NCI-H1694 treated with DMSO at 0.1 percent for 48 hours (cell line): ENCODE results near the gene CMIP.

Source experiments
- DNase-seq: peaks from one replicate; lab custom pipeline; 2025; lab: John Stamatoyannopoulos, UW

Gene CMIP

DNA sequence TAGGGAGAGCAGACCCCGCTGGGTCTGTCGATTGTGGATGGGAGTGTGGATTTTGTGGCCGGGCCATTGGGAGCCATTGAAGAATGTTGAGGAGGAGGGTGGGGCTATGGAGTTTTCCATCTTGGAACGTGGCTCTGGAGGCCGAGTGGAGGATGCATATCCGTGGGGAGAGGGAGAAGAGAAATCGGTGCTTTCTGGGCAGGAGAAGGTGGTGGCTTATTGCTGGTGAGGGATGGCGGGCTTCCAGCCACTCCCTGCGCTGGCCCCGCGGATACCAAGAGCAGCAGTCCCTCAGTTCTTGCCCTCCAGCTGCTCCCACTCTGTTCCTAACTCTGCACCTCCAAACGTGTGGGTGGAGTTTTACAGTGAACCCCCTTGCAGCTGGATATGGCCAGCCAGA is 162.4 kb downstream of the CMIP start:
- no peak for DNase-seq

- DNase-seq, result no peak
Measured at GRCh38 chr16:81607805-81608522, 163.4 kb downstream of the CMIP start.

DNA sequence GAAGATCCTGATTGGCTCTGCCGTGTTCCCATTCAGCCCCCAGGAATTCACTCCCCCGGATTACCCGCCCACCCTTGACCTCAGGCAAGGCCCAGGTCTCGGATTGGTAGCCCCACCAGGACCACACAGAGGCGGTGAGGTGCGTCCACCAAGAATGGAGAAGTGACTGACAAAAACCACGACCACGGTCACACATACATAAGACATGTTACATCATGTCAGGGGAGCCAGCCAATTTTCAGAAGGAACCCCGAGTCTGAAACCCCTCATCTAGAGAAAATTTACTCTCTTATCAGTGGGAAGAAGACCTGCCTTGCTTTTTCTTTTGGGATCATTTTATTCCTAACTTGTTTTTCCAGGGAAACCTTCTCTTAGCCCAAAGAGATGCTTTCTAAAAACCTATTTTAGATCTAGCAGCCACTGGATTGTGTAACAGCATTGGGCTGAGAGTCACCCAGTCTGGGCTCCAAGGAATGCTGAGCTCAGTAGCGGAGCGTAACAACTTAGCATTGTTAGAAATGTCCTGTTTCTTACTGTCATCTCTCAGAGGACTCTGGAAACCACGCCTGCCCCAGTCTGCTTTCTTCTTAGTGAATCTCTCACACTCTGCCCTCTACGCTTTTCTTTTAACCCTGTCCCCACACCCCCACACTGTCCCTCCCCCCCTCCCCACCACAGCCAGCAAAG is 164.1 kb downstream of the CMIP start:
- no peak for DNase-seq

- DNase-seq, result no peak
Measured at GRCh38 chr16:81609323-81609892, 164.8 kb downstream of the CMIP start.

GRCh38 chr16:81610144-81610842 is 165.7 kb downstream of the CMIP start:
- no peak for DNase-seq

DNA sequence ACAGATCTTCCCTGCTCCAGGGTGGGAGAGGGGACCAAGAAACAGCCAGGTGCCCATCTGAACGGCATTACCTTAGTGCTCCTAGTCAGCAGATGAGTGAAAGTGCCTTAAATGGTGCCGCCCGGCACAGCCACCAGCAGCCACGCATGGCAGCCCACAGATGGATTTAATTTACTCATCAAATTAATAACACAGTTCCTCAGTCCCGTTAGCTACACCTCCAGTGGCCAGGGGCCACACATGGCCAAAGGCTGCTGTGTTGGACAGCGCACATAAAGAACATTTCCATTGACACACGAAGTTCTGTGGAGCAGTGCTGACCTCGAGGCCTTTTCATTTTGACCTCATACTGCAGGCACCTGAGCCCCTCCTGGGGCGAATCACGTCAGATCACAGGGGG is 166.3 kb downstream of the CMIP start:
- DNase-seq, result no peak

DNA sequence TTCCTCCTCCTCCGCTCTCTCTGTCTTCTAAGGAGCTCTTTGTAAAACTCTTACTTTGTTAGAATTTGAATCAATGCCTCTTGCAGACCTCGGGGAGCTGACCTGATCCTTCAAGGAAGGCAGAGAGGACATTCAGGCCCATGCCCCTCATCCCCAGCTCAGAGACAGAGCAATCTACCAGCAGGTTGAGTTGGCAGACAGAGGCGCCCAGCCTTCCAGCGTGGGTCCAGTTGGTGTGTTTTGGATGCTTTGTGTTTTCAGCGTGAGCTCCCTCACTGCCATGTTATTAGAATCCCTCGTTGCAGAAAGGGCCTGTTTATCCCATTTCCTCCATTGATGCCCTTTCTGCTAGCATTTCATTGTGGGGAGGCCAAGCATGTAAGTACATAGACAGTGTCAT is 167.1 kb downstream of the CMIP start:
- no peak for DNase-seq

DNA sequence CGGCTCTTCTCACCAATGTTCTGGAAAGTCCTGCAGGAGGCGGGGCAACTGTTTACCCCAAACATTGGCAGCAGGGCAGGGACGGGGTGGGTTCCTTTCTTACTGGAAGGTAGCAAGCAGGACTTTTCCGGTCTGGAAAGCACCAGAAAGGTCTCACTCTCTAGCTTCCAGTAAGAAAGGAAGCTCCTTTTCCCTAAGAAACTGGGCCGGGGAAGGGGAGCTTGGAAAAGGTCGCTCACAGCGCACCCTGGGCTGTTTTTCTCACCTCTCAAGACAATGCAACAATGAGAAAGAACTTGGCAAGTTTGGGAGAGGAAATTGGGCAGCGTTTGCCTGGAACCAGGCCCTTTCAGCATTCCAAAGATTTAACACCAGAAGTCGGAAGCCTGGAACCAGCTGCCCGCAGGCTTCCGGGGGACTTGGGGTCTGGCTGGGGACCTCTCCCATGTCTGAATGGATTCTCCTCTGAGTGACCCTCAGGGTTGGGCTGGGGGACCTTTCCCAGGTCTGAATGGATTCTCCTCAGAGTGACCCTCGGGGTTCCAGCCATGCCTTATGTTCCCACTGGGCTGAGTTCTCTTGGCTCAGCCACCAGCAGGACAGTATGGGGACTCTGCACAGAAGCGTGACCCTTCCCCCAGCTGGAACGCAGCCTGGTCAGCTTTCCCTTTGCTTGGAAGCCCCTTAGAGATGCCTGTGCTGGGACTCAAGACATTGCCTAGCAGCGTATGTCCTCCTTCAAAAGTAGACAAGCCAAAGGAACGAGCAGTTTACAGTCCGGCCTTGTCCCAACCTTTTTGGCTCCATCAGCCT is 167.9 kb downstream of the CMIP start:
- no peak for DNase-seq

DNA sequence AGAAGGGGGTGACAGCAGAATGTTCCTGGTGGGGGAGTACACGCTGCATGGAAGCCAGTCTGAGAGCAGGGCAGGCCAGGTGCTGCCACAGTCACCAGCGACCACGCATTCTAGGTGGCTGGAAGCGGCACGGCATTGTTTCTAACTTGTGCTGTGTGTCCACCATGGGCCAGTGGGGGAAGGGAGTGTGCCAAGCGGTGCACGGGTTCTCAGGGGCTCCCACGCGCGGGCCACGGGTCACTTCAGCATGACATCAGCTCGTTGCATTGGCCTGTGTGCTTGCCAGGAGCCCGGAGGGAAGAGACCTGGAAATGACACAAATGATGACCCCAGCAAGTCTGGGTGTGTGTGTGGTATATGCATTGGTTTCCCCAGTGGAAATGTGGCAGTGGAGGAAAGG is 169.6 kb downstream of the CMIP start:
- no peak for DNase-seq

GRCh38 chr16:81614654-81615359 is 170.2 kb downstream of the CMIP start:
- no peak for DNase-seq

GRCh38 chr16:81615411-81615810 is 170.8 kb downstream of the CMIP start:
- DNase-seq, result no peak

DNA sequence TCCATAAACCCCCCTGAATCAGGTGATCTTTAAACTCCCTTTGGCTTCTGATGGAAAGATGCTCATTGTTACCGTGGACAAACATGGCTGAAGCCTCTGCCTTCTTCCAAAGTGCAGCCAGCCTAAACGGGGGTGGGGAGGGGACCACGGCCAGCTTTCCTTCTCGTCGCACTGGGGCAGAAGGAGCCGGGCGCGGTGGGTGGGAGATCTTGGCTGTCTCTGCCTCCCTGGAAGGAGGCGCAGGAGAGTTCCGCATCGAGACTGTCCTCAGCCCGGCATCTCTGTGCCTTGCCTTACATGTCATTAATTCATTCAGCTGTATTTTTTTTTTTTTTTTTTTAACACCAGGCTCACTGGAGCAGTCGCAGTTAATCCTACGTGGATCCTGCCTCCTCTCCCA is 171.2 kb downstream of the CMIP start:
- no peak for DNase-seq

DNA sequence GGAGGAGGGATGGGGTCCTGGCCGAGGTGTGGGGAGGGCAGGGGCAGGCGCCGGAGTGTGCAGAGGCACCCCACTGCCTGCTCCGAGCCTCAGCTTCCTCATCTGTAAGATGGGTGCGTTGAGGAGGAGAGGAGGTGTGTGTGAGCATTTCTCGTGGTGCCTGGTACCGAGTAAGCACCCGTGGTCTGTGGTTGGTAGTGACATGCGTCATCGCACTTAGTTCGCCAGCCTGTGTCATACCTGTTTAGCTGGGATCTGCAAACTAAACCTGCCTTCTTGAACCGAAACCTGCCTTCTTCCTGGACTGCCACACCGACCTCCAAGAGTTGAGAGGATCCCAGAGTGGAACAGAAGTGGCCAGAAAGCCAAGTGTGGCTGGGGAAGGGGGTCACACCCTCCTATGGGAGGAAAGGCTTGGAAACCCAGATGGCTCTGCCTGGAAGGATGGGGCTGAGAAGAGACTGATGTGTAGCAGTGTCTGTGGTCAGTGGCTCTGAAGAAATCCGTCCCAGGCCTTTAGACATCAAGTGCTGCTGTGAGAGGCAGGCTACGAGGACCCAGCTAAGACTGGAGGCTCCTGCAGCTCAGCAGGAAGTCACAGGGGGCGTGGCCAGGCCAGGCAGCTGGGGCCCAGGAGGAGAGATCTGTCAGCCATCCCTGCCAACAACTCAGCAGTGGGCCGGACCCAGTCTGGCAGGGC is 171.9 kb downstream of the CMIP start:
- no peak for DNase-seq

- no peak for DNase-seq
Measured at GRCh38 chr16:81617021-81617346, 172.4 kb downstream of the CMIP start.

DNA sequence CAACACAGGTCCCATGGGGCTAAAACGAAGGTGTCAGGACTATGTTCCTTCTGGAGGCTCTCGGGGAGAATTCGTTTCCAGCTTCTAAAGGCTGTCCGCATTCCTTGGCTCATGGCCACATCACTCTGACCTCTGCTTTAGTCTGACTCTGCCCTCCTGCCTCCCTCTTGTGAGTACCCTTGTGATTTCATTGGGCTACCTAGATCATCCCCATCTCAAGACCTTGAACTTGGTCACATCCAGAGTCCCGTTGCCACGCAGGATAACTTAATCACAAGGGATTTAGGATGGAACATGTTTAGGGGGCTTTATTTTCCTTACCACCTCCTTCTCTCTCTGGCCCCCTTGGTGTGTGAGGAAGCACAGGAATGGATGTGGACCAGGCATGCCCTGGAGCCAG is 173.6 kb downstream of the CMIP start:
- no peak for DNase-seq

GRCh38 chr16:81618661-81619060 is 174.1 kb downstream of the CMIP start:
- DNase-seq, result no peak

DNA sequence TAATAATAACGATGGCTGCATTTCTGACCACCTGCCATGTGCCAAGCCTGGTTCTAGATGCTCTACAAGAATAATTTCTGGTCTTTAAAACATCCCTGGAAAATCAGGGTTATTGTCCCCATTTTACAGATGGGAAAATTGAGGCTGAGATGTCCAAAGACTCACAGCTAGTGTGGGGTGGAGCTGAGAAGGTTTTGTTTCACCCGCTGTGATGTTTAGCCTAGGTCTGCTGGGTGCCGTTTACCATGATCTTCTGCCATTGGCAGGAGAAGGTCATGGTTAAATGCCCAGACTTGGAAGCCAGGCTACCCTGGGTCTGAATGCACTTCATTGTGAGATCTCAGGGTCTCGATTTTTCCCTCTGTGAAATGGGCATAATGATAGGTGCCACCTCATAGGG is 175.4 kb downstream of the CMIP start:
- DNase-seq, result no peak

DNA sequence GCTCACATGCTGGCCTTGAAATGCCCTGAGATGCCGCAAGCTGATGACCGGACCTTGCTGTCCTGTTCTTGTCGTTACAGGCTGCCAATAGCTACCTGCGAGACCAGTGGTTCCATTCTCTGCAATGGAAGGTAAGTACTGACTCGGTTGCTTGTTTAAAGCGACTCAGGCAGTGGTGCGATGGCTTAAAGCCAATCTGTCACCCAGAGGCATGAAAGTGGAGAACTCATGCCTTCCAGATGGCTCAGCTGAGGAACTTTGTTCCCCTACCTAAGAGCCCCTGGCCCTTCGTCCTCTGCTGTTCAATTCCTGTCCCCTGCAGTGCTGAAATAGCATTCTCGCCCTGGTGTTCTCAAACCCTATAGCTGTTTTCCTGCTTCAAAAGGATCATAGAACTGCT is 176.2 kb downstream of the CMIP start:
- DNase-seq, result no peak

DNA sequence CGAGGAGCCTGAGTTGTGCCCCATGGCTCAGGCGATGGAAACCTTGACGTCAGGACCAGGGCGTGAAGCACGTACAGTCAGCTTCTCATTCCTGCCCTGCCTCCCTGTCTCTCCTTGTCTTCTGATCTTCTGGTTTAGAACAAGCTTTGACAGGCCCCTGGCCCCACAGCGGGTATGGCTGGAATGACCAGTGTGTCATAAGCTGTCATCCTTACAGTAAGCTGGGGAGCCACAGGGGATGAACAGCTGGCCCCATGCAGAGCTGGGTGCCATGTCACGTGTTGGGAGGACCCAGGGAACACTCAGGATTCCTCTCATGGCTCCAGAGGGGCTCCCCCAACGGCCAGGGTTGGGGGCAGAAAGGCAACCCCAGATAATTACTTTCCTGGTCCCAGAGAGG is 176.9 kb downstream of the CMIP start:
- no peak for DNase-seq

GRCh38 chr16:81623365-81624102 is 178.9 kb downstream of the CMIP start:
- peak; percentile 61 for DNase-seq
